Mesenteric fat pad (tissue), 1 donor: ENCODE data around the gene PAAF1. TPM values are rescaled to one million over a fixed set of nuclear protein-coding genes. Genes with fewer than 3 reads are reported as not detected.

ENCODE experiments used
- DNase-seq: peaks from one replicate; pipeline ENCODE4 v3.0.0-alpha.2; 2020; ENCODE audit warnings: low spot score
- long read RNA-seq: library from polyadenylated mRNA; unstranded; transcript quantifications from one replicate; pipeline ENCODE4 v2.0.0, GENCODE V29; 2020
- total RNA-seq: library from RNA; stranded (reverse); fragmentation: NEBNext Ultra II Directional; extraction: Animal tissue kit (Norgen Biotek cat#: 25700); gene quantifications from one replicate; pipeline ENCODE4 v1.2.1, GENCODE V29; 2021
- donor health status: DM: yes; HTN: yes; CAD: no.

Gene PAAF1, protein sequence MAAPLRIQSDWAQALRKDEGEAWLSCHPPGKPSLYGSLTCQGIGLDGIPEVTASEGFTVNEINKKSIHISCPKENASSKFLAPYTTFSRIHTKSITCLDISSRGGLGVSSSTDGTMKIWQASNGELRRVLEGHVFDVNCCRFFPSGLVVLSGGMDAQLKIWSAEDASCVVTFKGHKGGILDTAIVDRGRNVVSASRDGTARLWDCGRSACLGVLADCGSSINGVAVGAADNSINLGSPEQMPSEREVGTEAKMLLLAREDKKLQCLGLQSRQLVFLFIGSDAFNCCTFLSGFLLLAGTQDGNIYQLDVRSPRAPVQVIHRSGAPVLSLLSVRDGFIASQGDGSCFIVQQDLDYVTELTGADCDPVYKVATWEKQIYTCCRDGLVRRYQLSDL
- 12.8 TPM for total RNA-seq
- long read RNA-seq, full-length matches to known transcripts = 55 of 80 reads
- long read RNA-seq, partial matches to known transcripts = 3 of 80 reads
- long read RNA-seq, other reads (novel, unspliced or antisense) = 22 of 80 reads

DNA sequence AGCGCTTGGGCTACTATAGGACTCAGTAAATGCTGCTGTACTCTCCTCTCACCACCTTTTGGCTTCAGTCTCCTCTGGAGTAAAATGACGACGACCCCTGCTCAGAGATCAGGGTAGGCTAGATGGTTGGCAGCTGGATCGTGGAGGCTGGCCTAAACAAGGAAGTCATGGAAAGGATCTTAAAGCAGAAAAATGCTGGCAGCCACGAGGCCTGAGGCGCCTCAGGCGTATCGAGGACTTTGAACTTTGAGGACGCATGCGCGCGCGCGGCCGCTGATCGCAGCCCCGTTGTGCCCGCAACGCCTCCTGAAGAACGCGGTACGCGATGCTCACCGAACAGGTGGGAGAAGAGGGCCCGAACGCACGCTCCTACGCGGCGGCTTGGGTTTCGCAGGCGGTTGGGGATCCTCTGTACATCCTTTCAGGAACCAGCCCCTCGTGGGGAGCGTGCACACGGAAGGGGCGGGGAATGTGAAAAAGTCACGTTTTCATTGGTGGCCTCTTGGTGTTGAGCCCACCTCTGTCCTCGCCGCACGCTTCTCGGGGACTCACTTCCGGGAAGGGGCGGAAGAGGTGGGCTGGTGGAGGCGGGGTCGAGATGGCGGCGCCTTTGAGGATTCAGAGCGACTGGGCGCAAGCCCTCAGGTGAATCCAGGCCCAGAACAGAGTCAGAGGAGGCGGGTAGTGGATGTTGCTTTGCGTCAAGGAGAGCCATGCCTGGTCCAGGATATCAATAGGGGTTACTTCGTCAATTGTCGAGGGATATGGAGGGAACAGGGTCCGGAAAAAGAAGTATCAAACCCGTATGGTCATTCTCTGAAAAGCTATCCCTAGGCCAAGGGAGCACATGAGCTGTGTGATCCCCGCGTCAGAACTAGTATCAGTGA lies at the start of gene PAAF1, which contains the start of gene COA4:
Gene PAAF1 (plus strand): TSS at position 576 of the 887 bp plus-strand sequence. CDS start 23 bp downstream, at position 599.
Gene COA4 (minus strand): TSS at position 423 of the 887 bp plus-strand sequence. CDS start 3,468 bp downstream, outside the sequence.
- DNase-seq = peak; percentile 96

DNA sequence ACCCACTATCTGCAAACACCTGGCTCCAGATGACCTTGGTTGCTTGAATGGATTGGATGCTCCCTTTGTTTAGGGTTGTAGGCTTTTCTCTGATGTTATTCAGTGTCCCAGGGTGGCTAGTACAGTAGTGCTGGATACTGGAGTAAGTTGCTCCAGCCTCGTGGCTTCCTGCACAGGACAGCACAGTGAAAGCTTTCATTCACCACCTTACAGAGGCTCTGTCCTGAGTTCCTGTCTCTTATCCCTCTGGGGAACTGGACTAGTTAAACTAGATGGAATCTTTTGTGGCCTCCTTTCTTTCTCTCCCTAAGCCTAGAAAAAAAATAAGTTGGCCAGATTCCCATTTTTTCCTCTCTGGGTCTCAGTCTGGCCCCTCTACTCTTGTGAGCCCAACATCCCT lies 46.5 kb upstream of the PAAF1 start:
- no peak for DNase-seq

DNA sequence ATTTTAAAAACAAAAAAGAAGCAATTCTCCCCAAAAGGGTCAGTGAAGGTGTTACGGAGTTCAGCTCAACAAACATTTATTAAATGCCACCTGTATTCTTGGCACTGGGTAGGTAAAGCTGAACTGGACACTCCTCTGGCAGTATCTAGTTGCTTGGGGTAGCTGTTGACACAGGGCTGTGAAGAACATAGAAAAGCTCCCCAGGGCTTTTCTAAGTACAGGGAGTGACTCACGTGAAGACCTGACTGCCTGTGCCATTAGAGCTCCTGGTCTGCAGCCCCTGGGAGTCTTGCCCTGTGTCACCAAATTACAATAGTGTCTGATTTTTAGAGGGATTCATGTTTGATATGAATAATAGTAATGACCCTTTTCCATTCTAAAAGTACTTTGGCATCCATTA lies 43.7 kb upstream of the PAAF1 start:
- DNase-seq = no peak

DNA sequence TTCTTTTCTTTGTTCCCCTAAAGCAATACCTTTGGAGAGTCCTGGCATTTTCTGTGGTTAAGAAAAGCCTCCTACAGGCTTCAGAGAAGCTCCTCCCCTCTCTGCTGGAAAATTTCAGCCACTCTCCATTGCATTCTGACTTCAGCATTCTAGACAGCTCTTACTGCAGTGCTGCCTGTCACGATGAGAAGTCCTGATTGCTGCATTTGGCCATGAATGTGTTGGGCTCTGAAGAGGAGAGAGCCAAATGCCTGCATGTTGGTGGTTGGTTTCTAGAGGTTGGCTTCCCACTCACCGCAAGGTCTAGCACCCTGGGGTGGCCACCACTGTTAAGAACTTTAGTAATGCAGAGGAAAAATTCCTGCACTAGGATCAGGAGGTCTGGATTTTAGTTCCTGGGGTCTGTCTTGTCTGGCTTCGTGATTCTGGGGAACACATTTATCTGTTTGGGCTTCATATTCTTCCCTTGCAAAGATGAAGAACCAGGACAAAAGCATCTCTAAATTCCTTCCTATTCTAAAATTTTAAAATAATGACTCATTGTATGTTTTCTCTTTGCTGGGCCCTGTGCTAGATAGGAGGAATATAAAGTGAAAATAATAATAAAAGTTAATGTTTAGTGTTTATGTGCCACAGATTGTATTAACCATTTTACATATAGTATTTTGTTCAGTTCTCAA lies 38.2 kb upstream of the PAAF1 start:
- no peak for DNase-seq

DNA sequence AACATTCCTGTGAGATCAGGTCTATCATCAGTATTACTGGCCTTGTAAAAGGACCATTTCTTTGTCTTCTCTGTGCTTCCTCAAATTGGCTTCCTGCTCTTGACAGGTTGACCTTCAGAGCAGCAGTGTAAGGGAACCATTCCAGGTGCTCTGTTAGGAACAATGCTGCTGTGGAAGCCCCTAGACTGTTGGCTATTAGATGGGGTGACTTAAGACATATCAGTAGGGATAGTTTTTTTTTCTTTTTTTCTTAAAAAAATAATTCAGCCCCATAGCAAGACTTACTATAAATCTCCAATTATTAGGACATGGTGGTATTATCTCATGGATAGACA lies 37.7 kb upstream of the PAAF1 start:
- DNase-seq = no peak

DNA sequence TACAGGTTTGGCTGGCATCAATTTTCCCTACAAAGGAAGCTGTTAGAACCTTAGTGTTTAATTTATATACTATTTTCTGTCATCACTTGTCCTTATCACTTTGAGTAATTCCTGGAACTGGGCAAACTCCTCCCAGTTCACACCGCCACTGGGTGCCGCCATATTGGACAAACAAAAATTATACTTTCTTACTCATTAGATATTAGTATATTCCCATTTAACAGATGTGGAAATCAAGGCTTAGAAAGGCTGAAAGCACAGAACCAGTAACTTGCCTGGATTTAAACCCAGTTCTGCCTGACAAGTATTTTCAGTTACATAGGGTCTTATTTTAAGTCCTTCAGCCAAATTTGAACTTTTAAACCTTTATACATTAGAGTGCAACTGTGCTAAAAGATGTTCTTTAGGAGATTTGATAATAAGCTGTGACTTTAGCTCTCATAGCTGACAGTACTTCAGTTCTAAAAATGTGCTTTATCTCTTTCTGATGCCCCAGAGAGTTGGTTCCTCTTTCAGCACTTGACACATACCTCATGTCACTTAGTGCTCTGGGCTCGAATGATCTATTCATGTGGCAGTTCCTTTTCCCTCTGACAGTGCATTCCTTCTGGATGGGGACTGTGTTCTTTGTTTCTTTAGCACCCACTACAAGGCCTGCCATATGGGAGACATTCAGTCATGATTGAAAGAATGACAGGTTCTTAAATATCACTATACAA lies 25.6 kb upstream of the PAAF1 start:
- DNase-seq = no peak

DNA sequence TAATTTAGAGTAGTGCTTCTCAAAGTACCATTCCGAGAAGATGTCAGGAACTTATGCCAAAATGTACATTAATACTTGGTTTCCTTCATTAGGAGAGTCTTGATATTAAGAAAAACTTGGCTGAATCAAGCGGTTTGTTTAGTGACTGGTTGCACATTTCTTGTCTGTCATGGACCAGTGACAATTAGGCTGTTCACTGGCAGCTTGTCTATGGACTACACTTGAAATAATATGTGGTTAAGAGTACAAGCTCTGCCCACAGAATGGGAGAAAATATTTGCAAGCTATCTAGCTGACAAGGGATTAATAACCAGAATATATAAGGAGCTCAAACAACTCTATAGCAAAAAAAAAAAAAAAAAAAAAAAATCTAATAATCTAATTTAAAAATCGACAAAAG lies 24.8 kb upstream of the PAAF1 start:
- DNase-seq = no peak

DNA sequence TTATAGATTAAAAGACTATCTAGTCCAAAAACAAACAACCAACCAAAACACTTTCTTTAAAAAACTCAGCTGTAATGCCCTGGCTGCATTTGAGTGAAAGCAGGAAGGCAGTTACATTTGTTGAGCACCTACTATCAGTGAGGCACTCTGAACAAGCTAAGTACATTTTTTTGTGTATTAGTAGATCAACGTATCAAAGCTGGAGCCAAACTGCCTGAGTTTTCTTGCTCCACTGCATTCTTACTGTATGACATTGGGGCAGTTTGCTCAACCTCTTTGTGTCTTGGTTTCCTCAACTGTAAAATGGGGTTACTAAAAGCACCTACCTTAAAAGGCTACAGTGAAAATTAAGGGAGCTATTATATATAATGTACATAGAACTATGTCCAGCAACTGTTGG lies 22.1 kb upstream of the PAAF1 start:
- no peak for DNase-seq

DNA sequence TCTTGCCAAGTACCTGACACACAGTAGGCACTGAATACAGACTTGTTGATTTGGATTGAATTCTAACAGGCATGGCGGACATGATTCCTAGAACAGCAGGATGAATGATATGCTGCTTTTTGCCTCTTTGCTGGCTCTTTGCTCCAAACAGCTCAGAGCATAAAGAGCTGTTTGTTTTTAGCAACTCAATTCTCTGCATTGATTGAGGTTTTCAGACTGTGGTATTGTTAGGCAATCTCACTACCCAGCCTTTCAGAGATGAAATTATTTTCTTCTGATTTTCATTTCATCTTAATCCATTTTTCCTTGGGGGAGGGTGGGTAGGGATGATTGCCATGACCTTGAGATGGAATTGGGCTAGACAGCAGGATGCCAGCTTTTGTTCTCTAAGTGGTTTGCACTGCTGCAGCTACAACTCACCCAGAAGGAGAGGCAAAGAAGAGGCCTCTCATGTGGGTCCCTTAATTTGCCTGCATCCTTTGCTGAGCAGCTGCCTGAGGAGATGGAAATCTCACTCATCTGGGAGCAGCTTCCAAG lies 20.7 kb upstream of the PAAF1 start:
- DNase-seq = no peak

DNA sequence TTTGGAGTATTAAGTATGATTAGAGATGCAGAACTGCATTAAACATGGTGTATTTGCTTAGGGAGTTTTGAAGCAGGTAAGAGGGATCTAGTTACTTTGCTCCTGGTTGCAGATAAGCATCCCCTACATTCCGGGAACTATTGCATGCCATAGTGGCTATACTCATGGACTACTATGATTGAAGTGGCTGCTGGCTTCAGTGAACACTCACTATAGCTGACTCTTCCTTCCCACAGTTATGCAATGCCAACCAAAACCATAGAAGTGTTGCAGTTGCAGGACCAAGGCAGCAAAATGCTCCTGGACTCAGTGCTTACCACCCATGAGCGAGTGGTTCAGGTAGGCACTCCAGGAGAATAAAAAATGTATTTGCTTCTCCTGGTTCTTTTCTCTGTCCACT lies 17.1 kb upstream of the PAAF1 start:
- DNase-seq = no peak

DNA sequence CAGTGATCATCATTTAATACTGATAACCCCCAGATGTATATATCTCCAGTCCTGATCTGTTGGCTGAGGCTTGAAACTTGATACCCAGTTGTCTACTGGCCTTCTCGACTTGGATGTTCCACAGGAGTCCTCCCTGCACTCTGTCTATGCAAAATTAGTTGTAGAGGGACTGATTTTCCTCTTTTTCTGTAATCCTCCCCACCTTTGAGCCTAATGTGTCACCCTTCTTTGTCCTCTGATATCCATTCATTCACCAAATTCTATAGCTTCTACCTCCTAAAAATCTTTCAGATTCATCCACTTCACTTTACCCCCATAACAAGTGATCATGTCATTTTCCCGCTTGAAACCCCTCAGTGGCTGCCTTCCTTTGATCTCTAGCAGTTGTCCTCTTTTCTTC lies 16.6 kb upstream of the PAAF1 start:
- DNase-seq = no peak

DNA sequence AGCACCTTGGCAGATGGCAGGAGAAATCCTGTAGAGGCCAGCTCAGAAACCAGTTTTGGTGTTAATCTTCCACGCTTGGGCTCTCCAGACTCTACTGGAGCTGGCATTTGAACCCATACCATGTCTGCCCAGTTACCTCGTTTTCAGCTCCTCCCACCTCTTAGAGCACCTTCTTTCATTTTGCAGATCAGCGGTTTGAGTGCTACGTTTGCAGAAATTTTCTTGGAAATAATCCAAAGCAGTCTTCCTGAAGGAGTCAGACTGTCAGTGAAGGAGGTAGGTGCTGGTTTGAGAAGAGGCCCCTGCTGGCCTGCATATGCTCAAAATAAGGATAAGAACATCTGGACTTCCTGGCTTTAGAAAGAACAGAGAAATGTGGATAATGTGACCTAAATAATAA lies 13.8 kb upstream of the PAAF1 start:
- no peak for DNase-seq

DNA sequence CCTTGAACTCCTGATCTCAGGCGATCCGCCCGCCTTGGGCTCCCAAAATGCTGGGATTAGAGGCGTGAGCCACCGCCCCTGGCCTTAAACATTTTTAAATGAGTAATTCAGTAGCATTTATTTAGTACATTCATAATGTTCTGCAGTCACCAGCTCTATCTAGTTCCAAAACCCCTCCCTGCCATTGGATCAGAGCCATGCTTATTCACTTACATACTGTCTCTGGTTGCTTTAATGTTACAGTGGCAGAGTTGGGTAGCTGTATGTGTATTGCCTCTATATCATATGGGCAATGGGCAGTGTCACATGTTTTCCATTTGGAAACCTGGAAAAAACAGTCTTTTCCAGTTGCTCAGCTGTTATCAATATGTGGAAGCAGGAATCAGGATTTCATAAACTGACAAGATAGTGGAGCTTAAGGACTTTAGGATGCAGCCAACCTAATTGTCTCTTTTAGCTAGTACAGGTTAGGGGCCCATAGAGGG lies 10.7 kb upstream of the PAAF1 start:
- DNase-seq = no peak

DNA sequence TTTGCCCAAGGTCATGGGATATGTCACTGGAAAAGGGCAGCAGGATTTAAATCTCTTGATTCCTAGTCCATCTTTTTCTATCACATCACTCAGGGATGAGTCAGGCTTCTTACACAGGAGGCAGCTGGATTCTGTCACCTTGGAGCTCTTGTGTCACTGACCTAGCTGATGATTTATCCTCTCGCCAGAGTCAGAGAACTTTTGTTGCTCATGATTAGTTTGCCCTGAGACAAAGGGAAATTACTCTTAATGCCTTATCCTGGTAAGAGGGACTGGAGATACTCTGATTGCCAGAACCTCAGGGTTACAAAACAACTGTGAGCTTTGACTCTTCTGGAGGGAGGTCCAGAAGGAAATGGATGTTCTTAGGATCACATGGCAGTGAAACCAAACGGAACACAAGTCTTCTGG lies 10.2 kb upstream of the PAAF1 start:
- no peak for DNase-seq

DNA sequence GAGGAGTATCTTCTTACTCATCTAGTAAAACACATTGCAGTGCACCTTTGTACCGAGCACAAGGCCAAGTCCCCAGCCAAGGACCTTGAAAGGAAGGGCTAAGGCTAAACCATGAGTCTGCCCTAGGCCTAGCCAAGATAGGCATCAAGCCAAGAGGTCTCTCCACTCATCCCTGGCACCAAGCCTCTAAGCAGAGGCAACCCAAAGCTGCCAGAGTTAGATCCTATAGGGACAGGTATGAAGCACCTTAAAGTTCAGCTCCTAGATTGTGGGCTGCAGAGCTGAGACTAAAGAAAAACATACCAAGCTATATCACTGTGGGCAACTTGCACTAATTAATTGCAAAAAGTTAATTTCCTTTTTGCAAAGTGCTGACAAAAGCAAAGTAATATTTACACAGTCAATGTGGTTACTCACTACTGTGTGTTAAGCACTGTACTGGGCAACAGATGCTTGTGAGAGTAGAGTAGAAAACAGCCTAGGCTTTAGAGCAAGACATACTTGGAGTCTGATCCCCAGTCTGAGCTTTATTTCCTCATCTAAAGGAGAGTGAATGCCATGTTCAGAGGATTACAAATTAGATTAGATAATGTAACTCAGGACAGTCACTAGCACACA lies 7.4 kb upstream of the PAAF1 start:
- DNase-seq = no peak

DNA sequence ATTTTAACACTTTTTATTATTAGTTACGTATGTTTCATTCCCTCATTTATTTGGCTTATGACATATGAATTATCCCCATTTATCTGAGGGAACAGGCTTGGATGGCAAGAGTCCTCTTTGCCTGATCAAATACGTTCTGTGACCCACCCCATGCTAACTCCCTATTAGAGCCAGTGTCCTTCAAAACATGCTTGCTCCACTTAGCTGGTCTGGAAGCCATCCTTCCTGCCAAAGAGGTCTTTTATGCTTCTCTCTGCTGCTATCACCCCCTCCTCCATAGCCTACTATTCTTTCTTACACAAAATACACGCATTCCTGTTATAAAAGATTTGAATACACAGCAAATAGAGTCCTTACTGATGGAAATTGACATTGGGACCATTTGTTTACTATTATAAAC lies 6.5 kb upstream of the PAAF1 start:
- no peak for DNase-seq

DNA sequence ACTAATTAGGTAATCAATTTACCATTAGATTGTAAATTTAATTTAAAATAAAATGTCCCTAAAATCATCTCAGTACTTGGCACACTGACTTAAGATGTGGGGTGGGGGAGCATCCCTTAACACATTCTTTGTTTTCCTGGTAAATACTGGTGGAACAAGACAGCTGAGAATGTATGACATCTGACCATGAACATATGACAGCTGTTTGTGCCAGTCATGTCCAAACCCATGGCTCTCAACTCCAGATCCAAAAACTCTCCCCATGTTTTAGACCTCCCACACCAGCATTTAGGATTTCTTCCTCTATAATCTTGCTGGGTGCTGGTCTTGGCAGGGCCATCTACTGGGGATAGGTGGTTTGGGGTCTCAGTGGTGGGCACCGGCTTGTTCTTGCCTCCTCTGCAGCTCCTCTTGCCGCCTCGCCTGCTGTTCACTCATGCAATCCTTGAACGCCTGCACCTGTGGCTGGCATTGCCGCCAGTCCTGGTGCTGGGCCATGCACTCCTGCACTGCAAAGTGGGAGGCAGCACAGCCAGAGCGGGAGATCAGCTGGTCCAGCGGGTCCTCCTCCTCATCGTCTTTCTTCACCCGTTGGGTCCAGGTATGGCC lies 3.9 kb upstream of the PAAF1 start:
- DNase-seq = no peak

DNA sequence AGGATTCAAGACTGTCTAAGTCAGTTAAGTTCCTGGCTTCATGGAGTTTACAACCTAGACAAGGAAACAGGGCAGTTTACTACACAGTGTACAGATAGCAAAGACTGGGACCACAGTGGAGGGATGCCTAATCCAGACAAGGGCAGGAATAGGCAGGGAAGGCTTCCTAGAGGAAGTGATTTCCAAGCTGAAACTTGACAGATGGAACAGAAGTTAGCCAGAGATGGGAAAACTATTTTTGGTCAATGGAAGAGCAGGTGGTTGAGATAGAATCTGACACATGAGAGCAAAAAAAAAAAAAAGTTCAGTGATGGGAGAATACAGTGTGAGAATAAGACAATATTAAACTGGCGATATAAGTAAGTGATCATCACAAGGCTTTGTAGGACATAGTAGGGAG lies 1.4 kb upstream of the PAAF1 start:
- DNase-seq = no peak

DNA sequence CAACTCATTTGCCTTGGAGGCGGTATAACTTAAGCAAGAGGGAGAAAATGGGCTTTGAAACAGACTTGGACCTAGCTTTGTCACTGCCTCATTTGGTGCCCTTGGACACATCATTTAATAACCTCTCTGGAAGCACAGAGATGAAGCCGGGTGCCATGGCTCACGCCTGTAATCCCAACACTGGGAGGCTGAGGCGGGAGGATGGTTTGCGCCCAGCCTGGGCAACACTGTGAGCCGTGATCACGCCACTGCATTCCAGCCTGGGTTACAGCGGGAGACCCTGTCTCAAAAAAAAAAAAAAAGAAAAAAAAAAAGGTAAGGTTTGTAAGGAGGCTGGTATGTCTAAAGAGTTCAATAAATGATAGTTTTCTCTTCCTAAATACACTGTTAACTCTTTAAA lies 959 bp upstream of the PAAF1 start:
- DNase-seq = no peak

DNA sequence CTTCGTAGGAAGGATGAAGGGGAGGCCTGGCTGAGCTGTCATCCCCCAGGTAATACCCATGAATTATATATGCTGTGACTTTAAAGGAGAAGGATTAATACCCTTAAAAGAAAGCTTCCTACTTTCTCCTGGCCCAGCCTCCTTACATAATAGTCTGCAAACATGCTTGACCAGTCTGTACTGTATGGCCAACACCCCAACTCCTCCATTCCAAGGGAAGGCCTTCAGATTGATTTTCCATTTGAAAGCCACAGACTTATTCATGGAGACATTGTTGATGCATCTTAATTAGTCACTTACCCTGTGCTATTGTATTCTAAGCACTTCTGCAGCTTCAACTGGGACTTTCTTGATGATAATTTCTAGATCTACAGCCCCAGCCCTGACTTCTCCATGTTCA lies 2.0 kb downstream of the PAAF1 start:
- DNase-seq = no peak
